Measurements from ENCODE around the gene RNASE11.
"Not testable (repeated sequence)": the region's sequence is repeated elsewhere in the genome, so short reads cannot be mapped to it uniquely, and the experiment has no call there.

Gene RNASE11

DNA sequence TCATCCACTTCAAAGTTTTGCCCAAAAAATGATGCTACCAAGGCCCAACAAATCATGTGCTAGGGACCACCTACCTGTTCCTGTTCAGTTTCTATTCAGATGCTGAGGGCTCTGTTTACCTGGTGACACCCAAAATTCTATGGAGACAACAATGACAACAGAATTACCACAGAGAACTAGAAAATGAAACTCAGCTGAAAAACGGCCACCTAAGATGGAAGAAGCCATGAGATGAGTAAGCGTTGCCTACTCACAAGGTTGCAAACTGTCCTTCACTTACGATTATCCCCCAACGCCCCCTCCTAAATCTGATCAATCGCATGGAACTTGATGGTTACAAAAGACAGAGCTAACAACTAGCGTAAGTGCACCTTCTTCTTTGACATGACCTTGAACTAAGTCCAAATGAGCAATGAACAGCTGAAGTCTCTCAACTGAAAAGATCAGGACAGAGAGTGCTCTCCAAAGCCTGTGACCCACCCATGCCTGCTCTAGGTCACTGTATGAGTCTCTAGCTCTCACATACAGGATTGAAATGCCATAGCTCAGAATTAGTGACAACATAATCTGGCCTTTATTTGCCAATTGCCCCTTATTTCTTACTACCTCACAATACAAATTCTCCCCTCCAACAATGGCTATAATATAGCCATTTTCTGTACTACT is at the start of gene RNASE11:
Gene RNASE11 (minus strand): TSS at position 513 of the 666 bp plus-strand sequence.
- no peak for DNase-seq (ENCODE audit: low read depth in 2 of 3, low spot score in 2 of 3)

GRCh38 chr14:20632831-20633691 is 45.3 kb upstream of the RNASE11 start:
- DNase-seq (ENCODE audit: low read depth in 2 of 3, low spot score in 2 of 3), result peak in 2 of 3 experiments; percentile 45 to 67

DNA sequence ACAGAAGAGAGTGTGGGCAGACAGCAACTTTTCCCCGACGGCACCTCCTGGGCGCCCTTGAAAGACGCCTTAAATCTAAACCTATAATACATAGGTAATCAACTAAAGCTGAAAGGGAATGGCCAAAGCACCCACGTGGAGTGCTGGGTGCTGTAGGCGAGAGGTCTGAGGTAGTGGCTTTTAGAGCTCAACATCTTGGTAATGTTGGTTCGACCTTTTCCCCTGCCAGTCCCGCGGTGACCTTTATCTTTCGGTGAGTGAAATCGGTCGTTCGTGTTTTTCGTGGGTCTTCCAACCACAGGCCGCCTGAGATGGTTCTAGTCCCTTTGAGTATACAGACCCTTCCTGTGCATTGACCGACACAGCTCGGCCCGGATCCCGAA is 44.6 kb upstream of the RNASE11 start:
- no peak for DNase-seq (ENCODE audit: low read depth in 2 of 3, low spot score in 2 of 3)

DNA sequence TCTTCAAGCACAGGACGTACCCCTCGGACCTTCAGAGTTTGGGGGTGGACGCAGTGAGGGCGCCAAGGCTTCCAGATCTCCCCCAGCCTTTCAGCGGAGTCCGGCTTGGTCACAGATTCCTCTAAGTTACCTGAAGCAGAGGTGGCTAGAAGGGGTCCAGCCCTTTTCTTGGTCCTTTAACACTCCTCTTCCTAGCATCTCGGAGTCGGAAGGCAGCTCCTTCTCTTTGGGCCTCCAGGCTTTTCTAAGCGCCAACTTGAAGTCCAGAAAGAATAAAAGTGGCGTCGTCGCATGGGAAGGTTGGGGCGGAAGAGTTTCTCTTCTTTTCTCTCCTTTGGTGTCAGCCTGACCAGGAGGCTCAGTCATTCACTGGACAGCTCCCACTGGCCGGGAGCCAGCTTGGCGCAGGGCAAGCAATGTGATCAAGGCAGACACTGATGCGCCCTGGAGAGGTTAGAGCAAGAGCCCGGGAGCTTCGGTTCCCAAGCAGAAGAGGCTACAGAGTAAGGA is 44.1 kb upstream of the RNASE11 start:
- DNase-seq (ENCODE audit: low read depth in 2 of 3, low spot score in 2 of 3), result no peak

GRCh38 chr14:20631023-20631879 is 43.5 kb upstream of the RNASE11 start:
- DNase-seq (ENCODE audit: low read depth in 2 of 3, low spot score in 2 of 3), result peak in 1 of 3 experiments; percentile 55

- peak in 1 of 3 experiments; percentile 42 for DNase-seq (ENCODE audit: low read depth in 2 of 3, low spot score in 2 of 3)
These were observed 42.7 kb upstream of the RNASE11 start for GRCh38 chr14:20630340-20631022.

- DNase-seq (ENCODE audit: low read depth in 2 of 3, low spot score in 2 of 3), result no peak
These were observed 40.5 kb upstream of the RNASE11 start for GRCh38 chr14:20628063-20628854.

- no peak for DNase-seq (ENCODE audit: low read depth in 2 of 3, low spot score in 2 of 3)
These were observed 39.7 kb upstream of the RNASE11 start for GRCh38 chr14:20627346-20628027.

DNA sequence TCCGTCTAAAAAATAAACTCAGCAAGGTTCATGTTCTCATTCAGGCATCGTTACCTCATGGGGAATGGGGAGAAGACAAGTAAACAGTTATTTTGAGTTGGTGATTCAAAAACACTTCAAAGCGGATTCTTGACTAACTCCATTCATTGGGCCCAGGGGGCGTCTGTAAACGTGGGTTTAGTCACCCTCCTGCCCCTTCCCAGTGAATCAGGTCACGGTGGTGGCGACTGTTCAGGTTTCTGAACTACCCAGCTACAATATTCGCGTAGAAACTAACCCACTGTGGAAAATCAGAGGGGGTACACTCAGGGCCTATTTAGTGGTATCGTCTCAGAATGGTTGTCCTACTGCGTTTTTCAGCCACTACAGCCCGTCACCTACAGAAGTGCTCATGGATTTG is 38.5 kb upstream of the RNASE11 start:
- DNase-seq (ENCODE audit: low read depth in 2 of 3, low spot score in 2 of 3), result no peak

DNA sequence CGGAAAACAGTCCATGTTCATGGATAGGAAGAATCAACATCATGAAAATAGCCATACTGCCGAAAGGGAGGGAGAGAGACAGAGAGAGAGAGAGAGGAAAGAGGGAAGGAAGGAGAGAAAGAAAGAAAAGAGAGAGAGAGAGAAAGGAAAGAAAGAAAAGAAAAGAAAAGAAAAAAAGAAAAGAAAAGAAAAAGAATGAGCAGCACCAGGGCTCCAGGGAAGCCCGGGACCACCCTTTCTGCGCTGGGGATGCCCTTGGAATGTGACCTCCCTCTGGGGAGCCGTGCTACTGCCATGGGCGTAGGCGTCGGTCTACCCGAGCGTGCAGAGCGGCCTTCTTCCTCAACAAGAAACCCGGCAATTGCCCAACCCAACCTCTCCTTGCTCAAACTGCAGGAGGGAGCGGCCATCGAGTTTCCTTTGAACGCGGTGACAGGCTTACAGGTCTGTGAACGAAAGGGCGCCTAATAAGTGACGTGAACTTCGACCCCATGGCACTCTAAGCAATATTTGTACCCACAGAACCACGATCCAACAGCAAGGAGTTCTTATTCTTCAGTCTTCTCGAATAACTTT is 36.8 kb upstream of the RNASE11 start:
- no peak for DNase-seq (ENCODE audit: low read depth in 2 of 3, low spot score in 2 of 3)

DNA sequence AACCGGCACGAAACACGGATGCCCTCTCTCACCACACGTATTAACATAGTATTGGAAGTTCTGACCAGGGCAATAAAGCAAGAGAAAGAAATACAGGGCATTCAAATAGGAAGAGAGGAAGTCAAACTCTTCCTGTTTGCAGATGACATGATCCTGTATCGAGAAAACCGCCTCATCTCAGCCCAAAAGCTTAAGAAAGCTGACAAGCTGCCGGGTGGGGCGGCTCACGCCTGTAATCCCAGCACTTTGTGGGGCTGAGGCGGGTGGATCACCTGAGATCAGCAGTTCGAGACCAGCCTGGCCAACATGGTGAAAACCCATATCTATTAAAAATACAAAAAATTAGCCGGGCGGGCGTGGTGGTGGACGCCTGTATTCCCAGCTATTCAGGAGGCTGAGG is 36.0 kb upstream of the RNASE11 start:
- no peak for DNase-seq (ENCODE audit: low read depth in 2 of 3, low spot score in 2 of 3)

DNA sequence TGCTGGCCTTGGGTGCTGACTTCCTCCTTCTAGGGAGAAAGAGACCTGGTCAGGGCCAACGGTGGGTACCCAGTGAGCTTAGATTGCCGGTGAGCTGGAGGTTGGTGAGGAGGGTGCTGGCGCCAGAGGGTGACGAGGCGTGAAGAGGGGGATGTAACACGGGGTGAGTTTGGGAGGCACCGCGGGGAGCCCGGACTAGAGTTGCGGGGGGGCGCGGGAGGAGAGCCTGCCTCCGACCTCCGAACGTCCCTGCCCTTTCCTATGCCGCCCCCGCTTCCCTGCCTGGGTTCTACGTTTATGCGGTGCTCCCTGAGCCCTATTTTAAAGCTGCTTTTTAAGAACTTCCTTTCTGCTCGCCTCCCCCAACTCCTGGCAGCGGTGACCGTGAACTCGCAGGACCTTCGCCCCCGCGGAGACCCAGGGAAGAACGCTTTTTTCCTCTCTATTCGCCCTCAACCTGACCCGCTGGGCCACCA is 35.1 kb upstream of the RNASE11 start:
- DNase-seq (ENCODE audit: low read depth in 2 of 3, low spot score in 2 of 3), result no peak

- DNase-seq (ENCODE audit: low read depth in 2 of 3, low spot score in 2 of 3), result no peak
These were observed 33.1 kb upstream of the RNASE11 start for GRCh38 chr14:20620798-20621478.

DNA sequence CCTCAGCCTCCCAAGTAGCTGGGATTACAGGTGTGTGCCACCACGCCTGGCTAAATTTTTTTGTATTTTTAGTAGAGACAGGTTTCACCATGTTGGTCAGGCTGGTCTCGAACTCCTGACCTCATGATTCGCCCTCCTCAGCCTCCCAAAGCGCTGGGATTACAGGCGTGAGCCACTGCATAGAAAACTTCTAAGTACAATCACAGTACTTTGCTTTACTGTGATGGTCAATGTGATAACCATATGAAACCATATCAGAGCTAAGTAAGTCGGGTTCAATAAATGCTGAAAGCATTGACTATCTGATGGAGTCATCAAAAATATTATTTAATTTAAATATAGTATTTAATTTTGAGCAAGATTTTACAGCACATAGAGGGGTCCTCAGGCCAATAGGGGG is 31.9 kb upstream of the RNASE11 start:
- DNase-seq (ENCODE audit: low read depth in 2 of 3, low spot score in 2 of 3), result not testable (repeated sequence)

GRCh38 chr14:20618271-20618749 is 30.5 kb upstream of the RNASE11 start:
- no peak for DNase-seq (ENCODE audit: low read depth in 2 of 3, low spot score in 2 of 3)

GRCh38 chr14:20617138-20618003 is 29.6 kb upstream of the RNASE11 start:
- no peak for DNase-seq (ENCODE audit: low read depth in 2 of 3, low spot score in 2 of 3)

GRCh38 chr14:20615996-20616395 is 28.2 kb upstream of the RNASE11 start:
- no peak for DNase-seq (ENCODE audit: low read depth in 2 of 3, low spot score in 2 of 3)

All from activated CD8-positive, alpha-beta memory T cell treated with anti-CD3 and anti-CD28 coated beads for 48 hours (primary cell).